Measurements from ENCODE around the gene TOM1.

GRCh38 chr22:35377735-35378134 is 78.0 kb downstream of the TOM1 start:
- TF ChIP-seq PAX8 (IDR thresholded peaks at IDR 0.05): no peak
- no peak for TF ChIP-seq TCF7 (IDR thresholded peaks at IDR 0.05; ENCODE audit: borderline replicate concordance)
- TF ChIP-seq, protein P1, sequence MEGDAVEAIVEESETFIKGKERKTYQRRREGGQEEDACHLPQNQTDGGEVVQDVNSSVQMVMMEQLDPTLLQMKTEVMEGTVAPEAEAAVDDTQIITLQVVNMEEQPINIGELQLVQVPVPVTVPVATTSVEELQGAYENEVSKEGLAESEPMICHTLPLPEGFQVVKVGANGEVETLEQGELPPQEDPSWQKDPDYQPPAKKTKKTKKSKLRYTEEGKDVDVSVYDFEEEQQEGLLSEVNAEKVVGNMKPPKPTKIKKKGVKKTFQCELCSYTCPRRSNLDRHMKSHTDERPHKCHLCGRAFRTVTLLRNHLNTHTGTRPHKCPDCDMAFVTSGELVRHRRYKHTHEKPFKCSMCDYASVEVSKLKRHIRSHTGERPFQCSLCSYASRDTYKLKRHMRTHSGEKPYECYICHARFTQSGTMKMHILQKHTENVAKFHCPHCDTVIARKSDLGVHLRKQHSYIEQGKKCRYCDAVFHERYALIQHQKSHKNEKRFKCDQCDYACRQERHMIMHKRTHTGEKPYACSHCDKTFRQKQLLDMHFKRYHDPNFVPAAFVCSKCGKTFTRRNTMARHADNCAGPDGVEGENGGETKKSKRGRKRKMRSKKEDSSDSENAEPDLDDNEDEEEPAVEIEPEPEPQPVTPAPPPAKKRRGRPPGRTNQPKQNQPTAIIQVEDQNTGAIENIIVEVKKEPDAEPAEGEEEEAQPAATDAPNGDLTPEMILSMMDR (IDR thresholded peaks at IDR 0.05 in 2 of 3, conservative IDR thresholded peaks at IDR 0.05 in 1 of 3; ENCODE audit: control insufficient read depth in 2 of 3, extremely low read depth in 1 of 3, insufficient read depth in 1 of 3, low read depth in 3 of 3, low read length in 3 of 3): no peak
- TF ChIP-seq POLR2A (IDR thresholded peaks at IDR 0.05; ENCODE audit: low read depth, low read length): no peak
- TF ChIP-seq ESRRA (IDR thresholded peaks at IDR 0.05; ENCODE audit: low read length): no peak

All from GM12878 (cell line).